A549 (cell line): ENCODE measurements around the gene NPLOC4.

Experiments used
- EP300 ChIP-seq, 2 experiments: fragments of >200 bp; sonication (Bioruptor Twin); formaldehyde crosslinking; IDR thresholded peaks; 2 replicates in 1 of 2; 3 replicates in 1 of 2; pipeline ENCODE4 v1.6.1; 2016 to 2017
- NR3C1 ChIP-seq: fragments of >200 bp; sonication (Bioruptor Twin); formaldehyde crosslinking; IDR thresholded peaks from 3 replicates; pipeline ENCODE4 v1.6.1; 2017
- POLR2A ChIP-seq: IDR thresholded peaks from 2 replicates; pipeline ENCODE4 v1.6.1; 2012; ENCODE audit warnings: mild to moderate bottlenecking, low read length
- RAD21 ChIP-seq, 2 experiments: fragments of >200 bp in 1 of 2; sonication (Bioruptor Twin) in 1 of 2; formaldehyde crosslinking in 1 of 2; IDR thresholded peaks in 1 of 2; conservative IDR thresholded peaks in 1 of 2; 2 replicates in 1 of 2; 3 replicates in 1 of 2; pipeline ENCODE4 v1.6.1; 2012 to 2018; ENCODE audit warnings: inconsistent platforms in 1 of 2
- RNF2 ChIP-seq: fragments of 200-600 bp; sonication (generic); IDR thresholded peaks from 2 replicates; pipeline ENCODE4 v1.6.1; 2016; ENCODE audit warnings: low read depth, mild to moderate bottlenecking, antibody characterized with exemption, moderate library complexity, borderline replicate concordance
- TF ChIP-seq, protein P1 (sequence below): fragments of >200 bp; sonication (Bioruptor Twin); formaldehyde crosslinking; IDR thresholded peaks from 3 replicates; pipeline ENCODE4 v1.5.1; 2016
- TF ChIP-seq, protein P2 (sequence below): fragments of 250-450 bp; sonication (Bioruptor Pico); IDR thresholded peaks from 2 replicates; pipeline ENCODE4 v1.5.0; 2021; ENCODE audit warnings: mild to moderate bottlenecking, moderate library complexity, borderline replicate concordance

DNA sequence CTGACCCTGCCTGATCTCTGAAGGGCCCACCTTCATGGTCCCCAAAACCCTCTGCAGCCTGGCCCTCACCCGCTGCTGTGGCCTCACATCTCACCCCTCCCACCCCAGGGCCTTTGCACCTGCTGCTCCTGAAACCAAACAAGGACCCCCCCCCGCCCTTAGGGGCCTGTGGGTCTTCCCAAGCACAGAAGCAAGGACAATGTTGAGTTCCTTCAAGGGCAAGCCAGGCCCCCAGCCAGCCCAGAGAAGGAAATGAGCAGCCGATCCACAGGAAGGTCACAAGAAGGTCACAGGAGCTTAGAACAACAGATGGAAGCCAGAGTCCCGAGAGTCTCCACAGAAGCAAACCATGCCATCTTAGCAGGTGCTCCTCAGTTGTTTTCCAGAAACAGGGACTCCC, 19.9 kb upstream of the NPLOC4 start:
- TF ChIP-seq, protein P1, sequence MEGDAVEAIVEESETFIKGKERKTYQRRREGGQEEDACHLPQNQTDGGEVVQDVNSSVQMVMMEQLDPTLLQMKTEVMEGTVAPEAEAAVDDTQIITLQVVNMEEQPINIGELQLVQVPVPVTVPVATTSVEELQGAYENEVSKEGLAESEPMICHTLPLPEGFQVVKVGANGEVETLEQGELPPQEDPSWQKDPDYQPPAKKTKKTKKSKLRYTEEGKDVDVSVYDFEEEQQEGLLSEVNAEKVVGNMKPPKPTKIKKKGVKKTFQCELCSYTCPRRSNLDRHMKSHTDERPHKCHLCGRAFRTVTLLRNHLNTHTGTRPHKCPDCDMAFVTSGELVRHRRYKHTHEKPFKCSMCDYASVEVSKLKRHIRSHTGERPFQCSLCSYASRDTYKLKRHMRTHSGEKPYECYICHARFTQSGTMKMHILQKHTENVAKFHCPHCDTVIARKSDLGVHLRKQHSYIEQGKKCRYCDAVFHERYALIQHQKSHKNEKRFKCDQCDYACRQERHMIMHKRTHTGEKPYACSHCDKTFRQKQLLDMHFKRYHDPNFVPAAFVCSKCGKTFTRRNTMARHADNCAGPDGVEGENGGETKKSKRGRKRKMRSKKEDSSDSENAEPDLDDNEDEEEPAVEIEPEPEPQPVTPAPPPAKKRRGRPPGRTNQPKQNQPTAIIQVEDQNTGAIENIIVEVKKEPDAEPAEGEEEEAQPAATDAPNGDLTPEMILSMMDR = no peak
- TF ChIP-seq, protein P2, sequence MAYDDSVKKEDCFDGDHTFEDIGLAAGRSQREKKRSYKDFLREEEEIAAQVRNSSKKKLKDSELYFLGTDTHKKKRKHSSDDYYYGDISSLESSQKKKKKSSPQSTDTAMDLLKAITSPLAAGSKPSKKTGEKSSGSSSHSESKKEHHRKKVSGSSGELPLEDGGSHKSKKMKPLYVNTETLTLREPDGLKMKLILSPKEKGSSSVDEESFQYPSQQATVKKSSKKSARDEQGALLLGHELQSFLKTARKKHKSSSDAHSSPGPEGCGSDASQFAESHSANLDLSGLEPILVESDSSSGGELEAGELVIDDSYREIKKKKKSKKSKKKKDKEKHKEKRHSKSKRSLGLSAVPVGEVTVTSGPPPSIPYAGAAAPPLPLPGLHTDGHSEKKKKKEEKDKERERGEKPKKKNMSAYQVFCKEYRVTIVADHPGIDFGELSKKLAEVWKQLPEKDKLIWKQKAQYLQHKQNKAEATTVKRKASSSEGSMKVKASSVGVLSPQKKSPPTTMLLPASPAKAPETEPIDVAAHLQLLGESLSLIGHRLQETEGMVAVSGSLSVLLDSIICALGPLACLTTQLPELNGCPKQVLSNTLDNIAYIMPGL (CRISPR knock-in tag) = no peak
- TF ChIP-seq NR3C1 = no peak
- TF ChIP-seq EP300 (IDR thresholded peaks at IDR 0.05) = no peak
- TF ChIP-seq POLR2A = no peak
- no peak for TF ChIP-seq RAD21 (conservative IDR thresholded peaks at IDR 0.05 in 1 of 2, IDR thresholded peaks at IDR 0.05 in 1 of 2)
- no peak for TF ChIP-seq RNF2
